GM12865 (cell line): ENCODE data around the gene DYNC1I1.

Source experiments
- DNase-seq: peaks from one replicate; pipeline ENCODE4 v3.0.0; 2010; ENCODE audit warnings: low read depth
- H3K4me3 ChIP-seq: 2 replicates; pipeline ENCODE4 v1.5.1; 2011; ENCODE audit warnings: mild to moderate bottlenecking, low read depth, low read length, control low read depth
- TF ChIP-seq, protein P1 (sequence below): IDR thresholded peaks from 2 replicates; pipeline ENCODE4 v1.5.1; 2011; ENCODE audit warnings: low read length, control low read depth, low read depth, inconsistent platforms; ENCODE audit not compliant: insufficient read depth; ENCODE audit errors: missing control alignments

DYNC1I1 gene

DNA sequence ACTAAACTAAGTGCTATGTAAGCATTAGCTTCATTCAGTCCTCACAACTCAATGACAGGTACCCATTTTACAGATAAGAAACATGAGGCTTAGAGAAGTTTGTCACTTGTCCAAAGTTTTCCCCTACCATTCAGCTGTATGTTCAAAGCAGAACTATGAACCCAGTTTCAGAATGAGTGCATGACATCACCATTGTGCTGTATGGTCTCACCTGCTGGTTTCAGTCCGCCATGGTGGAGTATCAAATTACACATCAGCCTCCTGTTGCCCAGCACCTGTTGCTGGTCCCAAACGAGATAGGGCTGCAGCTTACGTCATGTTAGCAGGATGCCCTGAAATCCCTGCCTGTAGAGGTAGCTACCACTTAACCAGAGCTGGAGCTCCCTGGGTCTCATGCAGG lies 95.0 kb downstream of the DYNC1I1 start:
- no peak overlapping the region for H3K4me3 ChIP-seq
- TF ChIP-seq, protein P1, sequence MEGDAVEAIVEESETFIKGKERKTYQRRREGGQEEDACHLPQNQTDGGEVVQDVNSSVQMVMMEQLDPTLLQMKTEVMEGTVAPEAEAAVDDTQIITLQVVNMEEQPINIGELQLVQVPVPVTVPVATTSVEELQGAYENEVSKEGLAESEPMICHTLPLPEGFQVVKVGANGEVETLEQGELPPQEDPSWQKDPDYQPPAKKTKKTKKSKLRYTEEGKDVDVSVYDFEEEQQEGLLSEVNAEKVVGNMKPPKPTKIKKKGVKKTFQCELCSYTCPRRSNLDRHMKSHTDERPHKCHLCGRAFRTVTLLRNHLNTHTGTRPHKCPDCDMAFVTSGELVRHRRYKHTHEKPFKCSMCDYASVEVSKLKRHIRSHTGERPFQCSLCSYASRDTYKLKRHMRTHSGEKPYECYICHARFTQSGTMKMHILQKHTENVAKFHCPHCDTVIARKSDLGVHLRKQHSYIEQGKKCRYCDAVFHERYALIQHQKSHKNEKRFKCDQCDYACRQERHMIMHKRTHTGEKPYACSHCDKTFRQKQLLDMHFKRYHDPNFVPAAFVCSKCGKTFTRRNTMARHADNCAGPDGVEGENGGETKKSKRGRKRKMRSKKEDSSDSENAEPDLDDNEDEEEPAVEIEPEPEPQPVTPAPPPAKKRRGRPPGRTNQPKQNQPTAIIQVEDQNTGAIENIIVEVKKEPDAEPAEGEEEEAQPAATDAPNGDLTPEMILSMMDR: no peak
- DNase-seq: peak; percentile 73

DNA sequence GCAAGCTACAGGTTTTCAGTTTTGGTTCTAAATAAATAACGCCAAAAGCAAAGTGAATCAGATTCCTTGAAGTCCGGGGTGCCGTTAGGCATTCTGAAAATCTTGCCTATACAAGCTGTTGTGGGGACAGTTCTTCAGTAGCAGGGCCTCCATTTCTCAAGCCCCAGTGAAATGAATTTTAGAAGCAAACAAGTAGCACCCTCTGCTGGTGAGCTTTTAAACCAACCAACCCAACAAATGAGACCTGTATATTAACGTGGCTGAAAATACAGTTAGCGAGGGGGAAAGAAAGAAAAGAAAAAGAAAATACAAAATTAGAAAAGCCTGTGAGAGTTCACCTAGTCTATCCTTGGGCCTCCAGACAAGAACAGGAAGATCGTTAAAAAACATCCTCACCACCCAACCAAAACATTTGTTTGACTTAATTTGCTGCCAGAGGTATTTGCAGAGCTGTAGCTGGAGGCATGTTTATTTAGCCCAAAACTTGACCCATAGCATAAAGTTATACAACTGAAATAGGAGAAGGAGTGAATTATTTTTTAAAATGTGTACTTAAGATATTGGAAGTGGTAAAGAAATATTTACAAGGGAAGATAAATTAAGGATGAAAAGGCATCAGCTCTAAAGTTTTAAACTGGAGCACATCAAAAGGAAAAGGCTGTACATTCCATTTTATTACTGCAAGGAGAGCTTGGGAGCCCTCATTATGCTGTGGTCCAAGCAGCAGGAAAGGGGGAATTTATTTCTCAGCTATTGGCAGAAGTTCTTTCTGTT lies 98.9 kb downstream of the DYNC1I1 start:
- DNase-seq: peak; percentile 60
- TF ChIP-seq, protein P1: peak; percentile 55
- no peak overlapping the region for H3K4me3 ChIP-seq

DNA sequence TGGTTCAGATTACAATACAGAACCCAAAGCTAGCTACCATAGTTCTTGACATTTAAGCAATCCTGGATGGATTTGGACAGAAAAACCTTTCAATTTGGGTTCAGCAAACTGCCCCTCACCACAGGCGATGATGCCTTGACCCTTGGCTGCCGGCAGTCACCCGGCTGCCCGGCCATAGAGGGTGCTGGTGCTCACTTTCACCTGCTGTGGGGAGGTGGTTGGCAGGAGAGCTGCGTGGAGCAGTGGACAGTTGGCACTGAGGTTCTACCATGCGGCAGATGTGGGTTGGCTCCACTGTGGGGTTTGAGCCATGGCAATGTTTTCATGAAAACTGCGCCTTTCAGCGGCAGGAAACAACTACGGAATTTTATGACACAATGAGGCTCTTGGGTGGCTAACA lies 99.5 kb downstream of the DYNC1I1 start:
- TF ChIP-seq, protein P1: no peak
- no peak for DNase-seq

DNA sequence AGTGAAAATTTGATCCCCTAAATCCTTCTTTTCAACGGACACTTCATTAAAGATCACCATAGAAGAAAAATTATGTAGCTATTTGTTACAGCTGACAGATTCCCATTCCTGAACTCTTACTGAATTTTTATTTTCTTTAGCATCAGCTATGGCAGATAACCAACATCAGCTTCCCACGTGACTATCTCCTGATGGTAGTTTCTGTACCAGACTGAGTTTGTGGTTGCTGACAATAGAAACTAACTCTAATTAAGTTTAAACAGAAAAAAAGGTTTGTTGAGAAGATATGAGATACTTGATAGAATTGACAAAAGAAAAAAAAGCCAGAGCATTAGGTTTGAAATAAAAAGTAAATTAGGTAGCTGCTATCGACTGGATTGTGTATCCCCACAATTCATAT lies 101.8 kb downstream of the DYNC1I1 start:
- TF ChIP-seq, protein P1: no peak
- DNase-seq: no peak
- no peak overlapping the region for H3K4me3 ChIP-seq

More for the DNA sequence above, 99.5 kb downstream of the DYNC1I1 start:
- no peak overlapping the region for H3K4me3 ChIP-seq

DNA sequence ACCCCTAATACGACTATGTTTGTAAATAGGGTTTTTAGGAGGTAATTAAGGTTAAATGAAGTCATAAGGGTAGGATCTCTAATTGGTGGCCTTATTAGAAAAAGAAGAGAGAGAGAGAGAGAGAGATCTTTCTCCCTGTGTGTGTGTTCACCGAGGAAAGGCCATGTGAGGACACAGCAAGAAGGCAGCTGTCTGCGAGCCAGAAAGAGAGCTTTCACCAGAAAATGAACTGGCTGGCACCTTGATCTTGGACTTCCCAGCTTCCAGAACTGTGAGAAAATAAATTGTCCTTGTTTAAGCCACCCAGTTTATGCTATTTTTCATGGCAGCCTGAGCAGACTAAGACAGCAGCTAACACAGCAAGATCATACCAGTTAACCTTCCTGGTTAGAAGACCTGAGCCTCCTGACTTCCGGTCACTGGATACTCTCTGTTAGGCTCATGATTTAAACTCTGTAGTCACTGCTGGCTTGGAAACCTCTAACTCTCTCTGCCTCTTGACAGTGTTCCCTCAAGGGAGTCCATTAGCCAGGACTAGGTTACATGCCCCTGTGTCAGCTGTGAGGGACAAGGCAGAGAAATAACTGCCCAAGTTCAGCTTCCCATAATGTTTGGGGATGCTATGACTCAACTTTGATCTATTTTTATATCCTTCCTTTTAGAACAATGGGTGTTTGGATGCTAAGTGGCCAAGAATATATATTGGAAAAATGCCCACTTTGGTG lies 102.3 kb downstream of the DYNC1I1 start:
- DNase-seq: no peak
- TF ChIP-seq, protein P1: no peak
- no peak overlapping the region for H3K4me3 ChIP-seq

DNA sequence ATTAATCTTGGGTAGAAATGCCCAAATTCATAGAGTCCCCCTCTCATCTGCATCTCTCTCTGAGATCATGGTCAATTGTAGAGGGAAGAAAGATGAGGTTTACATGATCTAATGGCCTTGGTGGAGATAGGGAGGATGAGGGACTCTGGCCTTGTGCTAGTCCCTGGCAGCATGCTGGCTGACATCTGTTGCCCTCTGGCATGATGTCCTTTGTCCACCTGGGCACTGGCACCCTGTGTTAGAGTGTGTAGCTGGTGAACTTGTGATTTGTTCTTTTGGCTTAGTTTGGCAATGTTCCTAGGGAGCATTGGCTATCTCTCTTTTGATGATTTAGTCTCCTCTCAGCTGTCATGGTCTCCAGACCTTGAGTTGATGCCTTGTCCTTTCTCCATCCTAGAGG lies 103.2 kb downstream of the DYNC1I1 start:
- DNase-seq: no peak
- TF ChIP-seq, protein P1: no peak
- H3K4me3 ChIP-seq: no peak overlapping the region
